ENCODE measurements around the gene DNASE1L3. TPM values are rescaled to one million over a fixed set of nuclear protein-coding genes. Genes with fewer than 3 reads are reported as not detected.

DNASE1L3 gene
- not detected in 2 replicates for total RNA-seq (2012; rRNA removed)
- polyA plus RNA-seq (2012; rRNA removed) = not detected in 2 replicates
- polyA plus RNA-seq (2012; cell fraction: cytosol; rRNA removed) = not detected in 2 replicates
- not detected in 2 replicates for polyA plus RNA-seq (2012; cell fraction: nucleus; rRNA removed; ENCODE audit: low replicate concordance)
- not detected for Bru-seq, nascent RNA
- not detected for BruChase-seq, experiment 1, labeled RNA remaining after a 6-hour chase
- not detected for BruChase-seq, experiment 2, labeled RNA remaining after a 2-hour chase
- long read RNA-seq = 0 reads

- H2BK5ac ChIP-seq (ENCODE audit: low read depth, low read length, poor library complexity, severe bottlenecking) = no peak within 1 kb of the TSS
- no peaks in the 10 kb centered on the region for H3K9me3 ChIP-seq (ENCODE audit: control insufficient read depth, insufficient read depth, low read length)
- no peak within 1 kb of the TSS for H2BK20ac ChIP-seq (ENCODE audit: low read depth, low read length)
- dilution Hi-C loops (cut with HindIII; ENCODE audit: low sequenced_read_pairs, unreplicated experiment) = no loop called here
- H2BK15ac ChIP-seq (ENCODE audit: low read depth, low read length) = no peak within 1 kb of the TSS
- no peak within 1 kb of the TSS for H3K23ac ChIP-seq (ENCODE audit: low read depth, low read length)
- no peaks in the 10 kb centered on the region for H3K79me1 ChIP-seq (ENCODE audit: low read depth in 1 of 2, low read length in 2 of 2)
- H3K27me3 ChIP-seq (ENCODE audit: control insufficient read depth, insufficient read depth, low read length) = peaks cover 38% of the 10 kb centered on the region
- H3K9ac ChIP-seq (ENCODE audit: low read depth, low read length) = no peak within 1 kb of the TSS
- peak within 1 kb of the TSS; percentile 33 for H2AK9ac ChIP-seq (replicated peaks; ENCODE audit: low read depth, low read length, poor library complexity)
- no peak within 1 kb of the TSS for H4K5ac ChIP-seq (ENCODE audit: low read depth, low read length)
- no peaks in the 10 kb centered on the region for H3K9me1 ChIP-seq (ENCODE audit: insufficient read depth, low read length)
- no peak within 1 kb of the TSS for H4K91ac ChIP-seq (ENCODE audit: insufficient read depth, low read depth, low read length)
- no peak within 1 kb of the TSS for H3K27ac ChIP-seq (ENCODE audit: insufficient read depth, low read length)
- ATAC-seq (ENCODE audit: low read depth) (no peak), DNase-seq (no peak)
- no peak within 1 kb of the TSS for H3K4ac ChIP-seq (ENCODE audit: low read depth, low read length)
- H4K8ac ChIP-seq (ENCODE audit: low read depth in 2 of 2, low read length in 2 of 2) = no peak within 1 kb of the TSS
- ChIA-PET POLR2A (ENCODE audit: unreplicated experiment) (no interaction called here), CTCF (interaction anchor here (1.3 kb wide), 1 partner anchor 33 kb away, joined by 3 read pairs; no protein-coding TSS in a partner anchor)
- no peak within 1 kb of the TSS for H2BK120ac ChIP-seq (ENCODE audit: low read depth, low read length)
- WGBS, 2 experiments (ENCODE audit: extremely low coverage in 2 of 2, insufficient read length in 1 of 2) = 78% methylated on average over 4 of the region's 14 CpGs; no CpG with 5 or more reads in 1 of the 2 experiments
- no peaks in the 10 kb centered on the region for H4K20me1 ChIP-seq (ENCODE audit: insufficient read depth, low read length)
- H3K36me3 ChIP-seq (ENCODE audit: control insufficient read depth, insufficient read depth, low read length) = no peaks in the 10 kb centered on the region
- intact Hi-C loops (cut with micrococcal nuclease) = no loop called here
- no peak within 1 kb of the TSS for H3K56ac ChIP-seq (ENCODE audit: extremely low read depth, insufficient read depth, low read length)
- no peaks in the 10 kb centered on the region; the same call in 1 of the 2 replicates for H3K4me1 ChIP-seq (ENCODE audit: control insufficient read depth, insufficient read depth, low read length)
- no TSS peak for BruUV-seq (replicated peaks)
- no peak within 1 kb of the TSS for H3K18ac ChIP-seq (ENCODE audit: low read depth, low read length)
- in situ Hi-C loops (cut with MboI; ENCODE audit: low sequenced_read_pairs) = no loop called here
- no peak within 1 kb of the TSS for H3K4me3 ChIP-seq (ENCODE audit: insufficient read depth, low read depth, low read length)
- no peak within 1 kb of the TSS for H3K4me2 ChIP-seq (ENCODE audit: low read depth, low read length)
- no peak within 1 kb of the TSS for H2AK5ac ChIP-seq (ENCODE audit: low read depth, low read length)
- no peak within 1 kb of the TSS for H3K14ac ChIP-seq (replicated peaks; ENCODE audit: low read depth, low read length)
- TF ChIP-seq ELK1 (IDR thresholded peaks at IDR 0.05; ENCODE audit: borderline replicate concordance, low read depth, low read length) = no peak
- TF ChIP-seq, protein P1, sequence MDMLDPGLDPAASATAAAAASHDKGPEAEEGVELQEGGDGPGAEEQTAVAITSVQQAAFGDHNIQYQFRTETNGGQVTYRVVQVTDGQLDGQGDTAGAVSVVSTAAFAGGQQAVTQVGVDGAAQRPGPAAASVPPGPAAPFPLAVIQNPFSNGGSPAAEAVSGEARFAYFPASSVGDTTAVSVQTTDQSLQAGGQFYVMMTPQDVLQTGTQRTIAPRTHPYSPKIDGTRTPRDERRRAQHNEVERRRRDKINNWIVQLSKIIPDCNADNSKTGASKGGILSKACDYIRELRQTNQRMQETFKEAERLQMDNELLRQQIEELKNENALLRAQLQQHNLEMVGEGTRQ (IDR thresholded peaks at IDR 0.05; ENCODE audit: low read depth, low read length) = no peak
- no peak for TF ChIP-seq RFX5 (IDR thresholded peaks at IDR 0.05; ENCODE audit: low read depth, low read length)
- H2AFZ ChIP-seq (replicated peaks; ENCODE audit: low read length, poor library complexity) = peak within 1 kb of the TSS; percentile 37
Measured at GRCh38 chr3:58210761-58211460, at the start of gene DNASE1L3. Gene DNASE1L3 (minus strand): TSS chr3:58210972. CDS start chr3:58210906, 66 bp downstream.

Data from IMR-90 (cell line).